HCT116 (cell line): ENCODE measurements around the gene PRKG1. TPM values are rescaled to one million over a fixed set of nuclear protein-coding genes. Genes with fewer than 3 reads are reported as not detected.

Source experiments
- ATAC-seq: fragments of 200-7000 bp; cut with Tn5 transposase; 2 replicates; pipeline ENCODE4 v1.9.1; 2020; ENCODE audit warnings: mild to moderate bottlenecking, moderate library complexity
- BruUV-seq: library from RNA; stranded (reverse); fragments of 400-500 nt; replicated peaks from 2 replicates; lab custom pipeline; 2021; lab: Mats Ljungman, UMichigan
- CTCF ChIA-PET: fragments of 300-600 bp; sonication (Branson Sonifier 250); formaldehyde crosslinking; loops from one replicate; lab custom pipeline; 2021; ENCODE audit warnings: antibody characterized with exemption; lab: Charles Lee
- POLR2A ChIA-PET: fragments of 300-600, 350-600 bp; sonication (Branson Sonifier 250); formaldehyde crosslinking; loops from one replicate; lab custom pipeline; 2021; ENCODE audit warnings: antibody characterized with exemption; lab: Charles Lee
- RAD21 ChIA-PET, 2 experiments: fragments of 300-600 bp; sonication (Branson Sonifier 250); formaldehyde crosslinking; loops; one replicate each; lab custom pipeline; 2023; ENCODE audit warnings: low total read pairs in 2 of 2; ENCODE audit not compliant: uncharacterized antibody in 2 of 2, unreplicated experiment in 2 of 2, low non-redundant PET in 1 of 2; lab: Charles Lee
- DNase-seq: peaks from one replicate; pipeline ENCODE4 v3.0.0-alpha.2; 2010; ENCODE audit warnings: low read depth, low spot score
- H2AFZ ChIP-seq: fragments of 200-600 bp; shearing (Covaris generic), sonication (generic); 2 replicates; pipeline ENCODE4 v1.6.1; 2017; ENCODE audit warnings: low read depth, mixed run types, mixed read lengths, antibody characterized with exemption, low read length; ENCODE audit not compliant: poor library complexity, severe bottlenecking
- H3K27ac ChIP-seq: 2 replicates; pipeline ENCODE4 v1.5.1; 2012; ENCODE audit warnings: low read depth, low read length
- H3K27me3 ChIP-seq: fragments of 200-600 bp; sonication (generic); 2 replicates; pipeline ENCODE4 v1.6.1; 2016; ENCODE audit warnings: mixed run types, low read length, mixed read lengths; ENCODE audit not compliant: insufficient read depth
- H3K36me3 ChIP-seq, 2 experiments: fragments of 200-500 bp in 1 of 2; fragments of 200-600 bp in 1 of 2; sonication (Bioruptor generic) in 1 of 2; sonication (generic) in 1 of 2; 2 replicates each; pipeline versions ENCODE4 v1.5.1 to v1.6.1; 2014 to 2016; ENCODE audit warnings: low read length in 2 of 2, inconsistent platforms in 1 of 2, mixed read lengths in 1 of 2, mixed run types in 1 of 2; ENCODE audit not compliant: insufficient read depth in 2 of 2, control insufficient read depth in 1 of 2
- H3K4me1 ChIP-seq, 2 experiments: fragments of 200-600 bp in 1 of 2; sonication (generic) in 1 of 2; 2 replicates each; pipeline versions ENCODE4 v1.5.1 to v1.6.1; 2012 to 2017; ENCODE audit warnings: low read length in 2 of 2, inconsistent platforms in 1 of 2, mild to moderate bottlenecking in 1 of 2, mixed read lengths in 1 of 2, mixed run types in 1 of 2, moderate library complexity in 1 of 2; ENCODE audit not compliant: insufficient read depth in 2 of 2, control insufficient read depth in 1 of 2
- H3K4me2 ChIP-seq: fragments of 200-600 bp; sonication (generic); 2 replicates; pipeline ENCODE4 v1.6.1; 2017; ENCODE audit warnings: mixed run types, low read length, mixed read lengths
- H3K4me3 ChIP-seq, 2 experiments: fragments of 200-600 bp in 1 of 2; sonication (generic) in 1 of 2; replicated peaks in 1 of 2; 2 replicates each; pipeline ENCODE4 v1.5.1; 2011 to 2016; ENCODE audit warnings: low read length in 2 of 2, control low read depth in 1 of 2, low read depth in 1 of 2, mild to moderate bottlenecking in 1 of 2, mixed read lengths in 1 of 2, mixed run types in 1 of 2
- H3K79me2 ChIP-seq: fragments of 200-600 bp; sonication (generic); 2 replicates; pipeline ENCODE4 v1.6.1; 2017; ENCODE audit warnings: mild to moderate bottlenecking, mixed run types, low read length, moderate library complexity, mixed read lengths; ENCODE audit not compliant: insufficient read depth
- H3K9ac ChIP-seq: fragments of 200-600 bp; sonication (generic); 2 replicates; pipeline ENCODE4 v1.6.1; 2016; ENCODE audit warnings: low read length, mixed read lengths
- H3K9me2 ChIP-seq: fragments of 200-600 bp; sonication (generic), shearing (Covaris generic); 2 replicates; pipeline ENCODE4 v1.6.1; 2017; ENCODE audit warnings: mixed run types, mild to moderate bottlenecking, moderate library complexity; ENCODE audit not compliant: insufficient read depth
- H3K9me3 ChIP-seq, 2 experiments: fragments of 200-500 bp in 1 of 2; fragments of 200-600 bp in 1 of 2; sonication (Bioruptor generic) in 1 of 2; sonication (generic) in 1 of 2; 2 replicates each; pipeline ENCODE4 v1.6.1; 2014 to 2017; ENCODE audit warnings: low read length in 2 of 2, mixed read lengths in 2 of 2, inconsistent platforms in 1 of 2, low read depth in 1 of 2, mild to moderate bottlenecking in 1 of 2, mixed run types in 1 of 2, moderate library complexity in 1 of 2; ENCODE audit not compliant: control insufficient read depth in 1 of 2, insufficient read depth in 1 of 2
- H4K20me1 ChIP-seq: fragments of 200-600 bp; sonication (generic), shearing (Covaris generic); 2 replicates; pipeline ENCODE4 v1.6.1; 2017; ENCODE audit warnings: mixed run types, mild to moderate bottlenecking, moderate library complexity; ENCODE audit not compliant: insufficient read depth
- CBX3 ChIP-seq: IDR thresholded peaks from 2 replicates; pipeline ENCODE4 v1.6.1; 2012; ENCODE audit warnings: low read depth
- CEBPB ChIP-seq: IDR thresholded peaks from 2 replicates; pipeline ENCODE4 v1.6.1; 2012; ENCODE audit warnings: low read depth
- EGR1 ChIP-seq: IDR thresholded peaks from 2 replicates; pipeline ENCODE4 v1.6.1; 2012; ENCODE audit warnings: low read depth
- EZH2phosphoT487 ChIP-seq: fragments of 200-600 bp; IDR thresholded peaks from 2 replicates; pipeline ENCODE4 v1.6.1; 2018; ENCODE audit warnings: antibody characterized with exemption, borderline replicate concordance
- FOSL1 ChIP-seq: IDR thresholded peaks from 2 replicates; pipeline ENCODE4 v1.6.1; 2012; ENCODE audit warnings: low read depth
- JUND ChIP-seq: IDR thresholded peaks from 2 replicates; pipeline ENCODE4 v1.6.1; 2012
- POLR2A ChIP-seq: IDR thresholded peaks from 2 replicates; pipeline ENCODE4 v1.7.0; 2011; ENCODE audit warnings: borderline replicate concordance; ENCODE audit not compliant: insufficient read depth, insufficient read length; ENCODE audit errors: extremely low read depth
- POLR2AphosphoS5 ChIP-seq: IDR thresholded peaks from 2 replicates; pipeline ENCODE4 v1.6.1; 2011; ENCODE audit warnings: mild to moderate bottlenecking, low read depth, low read length, moderate library complexity
- RAD21 ChIP-seq: IDR thresholded peaks from 2 replicates; pipeline ENCODE4 v1.6.1; 2012; ENCODE audit warnings: low read depth, mild to moderate bottlenecking
- SIN3A ChIP-seq: IDR thresholded peaks from 2 replicates; pipeline ENCODE4 v1.6.1; 2012; ENCODE audit warnings: low read depth
- SP1 ChIP-seq: IDR thresholded peaks from 2 replicates; pipeline ENCODE4 v1.6.1; 2012; ENCODE audit warnings: low read depth
- SRF ChIP-seq: IDR thresholded peaks from 2 replicates; pipeline ENCODE4 v1.6.1; 2012; ENCODE audit warnings: low read depth
- TCF7L2 ChIP-seq: IDR thresholded peaks from 2 replicates; pipeline ENCODE4 v1.7.0; 2011; ENCODE audit warnings: borderline replicate concordance, inconsistent platforms; ENCODE audit not compliant: insufficient read depth, insufficient read length; ENCODE audit errors: extremely low read depth
- YY1 ChIP-seq: IDR thresholded peaks from 2 replicates; pipeline ENCODE4 v1.6.1; 2011; ENCODE audit warnings: low read length, low read depth, moderate library complexity, mild to moderate bottlenecking; ENCODE audit not compliant: insufficient replicate concordance; ENCODE audit errors: extremely low read depth
- ZFX ChIP-seq: fragments of 450-650 bp; IDR thresholded peaks from 2 replicates; pipeline ENCODE4 v1.6.1; 2017
- ZNF274 ChIP-seq: fragments of 200-500 bp; sonication (Bioruptor generic); IDR thresholded peaks from 2 replicates; pipeline ENCODE4 v1.6.1; 2014; ENCODE audit warnings: mild to moderate bottlenecking, low read depth, low read length, inconsistent platforms
- intact Hi-C: fragments of 100-400 bp; cut with micrococcal nuclease; formaldehyde crosslinking; loops from 2 replicates; pipeline ENCODE4 v1.10.0; 2022
- total RNA-seq: library from RNA; stranded (reverse); gene quantifications from one replicate; pipeline ENCODE4 v1.2.1, GENCODE V29; 2021; ENCODE audit not compliant: unreplicated experiment
- TF ChIP-seq, protein P1 (sequence below): IDR thresholded peaks from 2 replicates; pipeline ENCODE4 v1.6.1; 2011; ENCODE audit warnings: mild to moderate bottlenecking, low read length, moderate library complexity; ENCODE audit not compliant: insufficient replicate concordance; ENCODE audit errors: extremely low read depth
- TF ChIP-seq, protein P2 (sequence below), 3 experiments: fragments of 200-600 bp in 1 of 3; sonication (generic) in 1 of 3; IDR thresholded peaks in 2 of 3; conservative IDR thresholded peaks in 1 of 3; 2 replicates each; pipeline ENCODE4 v1.5.1; 2012 to 2017; ENCODE audit warnings: low read depth in 2 of 3, low read length in 2 of 3, antibody characterized with exemption in 1 of 3, borderline replicate concordance in 1 of 3, control low read depth in 1 of 3, mild to moderate bottlenecking in 1 of 3, mixed read lengths in 1 of 3, mixed run types in 1 of 3, moderate library complexity in 1 of 3; ENCODE audit not compliant: insufficient read depth in 1 of 3
- TF ChIP-seq, protein P3 (sequence below): IDR thresholded peaks from 2 replicates; pipeline ENCODE4 v1.6.1; 2012

Gene PRKG1
- total RNA-seq, 1 experiment from 2014 or later: 1.4 TPM

DNA sequence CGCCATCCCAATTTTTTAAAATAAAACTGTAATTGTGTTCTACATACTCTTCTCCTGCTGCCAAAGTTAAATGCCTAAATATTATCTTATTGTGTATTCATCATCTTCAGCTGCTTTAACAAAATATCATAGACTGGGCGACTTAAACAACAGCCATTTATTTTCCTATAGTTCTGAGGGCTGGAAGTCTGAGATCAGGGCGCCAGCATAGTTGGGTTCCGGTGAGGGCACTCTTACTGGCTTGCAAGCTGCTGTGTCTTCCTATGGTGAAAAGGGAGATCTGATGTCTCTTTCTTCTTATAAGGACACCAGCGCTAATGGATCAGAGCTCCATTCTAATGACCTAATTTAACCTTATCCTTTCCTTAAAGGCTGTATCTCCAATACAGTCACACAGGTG lies 594.8 kb downstream of the PRKG1 start:
- RAD21 ChIA-PET: no interaction called here
- no peak overlapping the region for H3K4me2 ChIP-seq
- no peaks in the 10 kb centered on the region for H3K27me3 ChIP-seq
- no peak for DNase-seq
- no TSS peak for BruUV-seq
- H3K9ac ChIP-seq: no peak overlapping the region
- H3K9me2 ChIP-seq: no peaks in the 10 kb centered on the region
- no peak overlapping the region for H2AFZ ChIP-seq
- no peaks in the 10 kb centered on the region for H4K20me1 ChIP-seq
- no peak overlapping the region for H3K4me3 ChIP-seq
- intact Hi-C loops: no loop called here
- POLR2A ChIA-PET: no interaction called here
- H3K79me2 ChIP-seq: no peaks in the 10 kb centered on the region
- no peaks in the 10 kb centered on the region for H3K4me1 ChIP-seq
- no peaks in the 10 kb centered on the region for H3K36me3 ChIP-seq
- CTCF ChIA-PET: no interaction called here
- no peak for ATAC-seq
- no peak for TF ChIP-seq CEBPB
- no peak for TF ChIP-seq EGR1
- TF ChIP-seq, protein P1, sequence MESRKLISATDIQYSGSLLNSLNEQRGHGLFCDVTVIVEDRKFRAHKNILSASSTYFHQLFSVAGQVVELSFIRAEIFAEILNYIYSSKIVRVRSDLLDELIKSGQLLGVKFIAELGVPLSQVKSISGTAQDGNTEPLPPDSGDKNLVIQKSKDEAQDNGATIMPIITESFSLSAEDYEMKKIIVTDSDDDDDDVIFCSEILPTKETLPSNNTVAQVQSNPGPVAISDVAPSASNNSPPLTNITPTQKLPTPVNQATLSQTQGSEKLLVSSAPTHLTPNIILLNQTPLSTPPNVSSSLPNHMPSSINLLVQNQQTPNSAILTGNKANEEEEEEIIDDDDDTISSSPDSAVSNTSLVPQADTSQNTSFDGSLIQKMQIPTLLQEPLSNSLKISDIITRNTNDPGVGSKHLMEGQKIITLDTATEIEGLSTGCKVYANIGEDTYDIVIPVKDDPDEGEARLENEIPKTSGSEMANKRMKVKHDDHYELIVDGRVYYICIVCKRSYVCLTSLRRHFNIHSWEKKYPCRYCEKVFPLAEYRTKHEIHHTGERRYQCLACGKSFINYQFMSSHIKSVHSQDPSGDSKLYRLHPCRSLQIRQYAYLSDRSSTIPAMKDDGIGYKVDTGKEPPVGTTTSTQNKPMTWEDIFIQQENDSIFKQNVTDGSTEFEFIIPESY: no peak
- TF ChIP-seq SP1: no peak
- no peak for TF ChIP-seq ZFX
- no peak for TF ChIP-seq EZH2phosphoT487
- TF ChIP-seq POLR2AphosphoS5: no peak
- TF ChIP-seq, protein P2, sequence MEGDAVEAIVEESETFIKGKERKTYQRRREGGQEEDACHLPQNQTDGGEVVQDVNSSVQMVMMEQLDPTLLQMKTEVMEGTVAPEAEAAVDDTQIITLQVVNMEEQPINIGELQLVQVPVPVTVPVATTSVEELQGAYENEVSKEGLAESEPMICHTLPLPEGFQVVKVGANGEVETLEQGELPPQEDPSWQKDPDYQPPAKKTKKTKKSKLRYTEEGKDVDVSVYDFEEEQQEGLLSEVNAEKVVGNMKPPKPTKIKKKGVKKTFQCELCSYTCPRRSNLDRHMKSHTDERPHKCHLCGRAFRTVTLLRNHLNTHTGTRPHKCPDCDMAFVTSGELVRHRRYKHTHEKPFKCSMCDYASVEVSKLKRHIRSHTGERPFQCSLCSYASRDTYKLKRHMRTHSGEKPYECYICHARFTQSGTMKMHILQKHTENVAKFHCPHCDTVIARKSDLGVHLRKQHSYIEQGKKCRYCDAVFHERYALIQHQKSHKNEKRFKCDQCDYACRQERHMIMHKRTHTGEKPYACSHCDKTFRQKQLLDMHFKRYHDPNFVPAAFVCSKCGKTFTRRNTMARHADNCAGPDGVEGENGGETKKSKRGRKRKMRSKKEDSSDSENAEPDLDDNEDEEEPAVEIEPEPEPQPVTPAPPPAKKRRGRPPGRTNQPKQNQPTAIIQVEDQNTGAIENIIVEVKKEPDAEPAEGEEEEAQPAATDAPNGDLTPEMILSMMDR (IDR thresholded peaks at IDR 0.05 in 2 of 3, conservative IDR thresholded peaks at IDR 0.05 in 1 of 3; ENCODE audit: borderline replicate concordance in 1 of 3, insufficient read depth in 1 of 3, low read depth in 2 of 3, low read length in 2 of 3): no peak
- TF ChIP-seq YY1: no peak
- TF ChIP-seq SRF: no peak
- no peak for TF ChIP-seq SIN3A
- no peak for TF ChIP-seq FOSL1
- TF ChIP-seq CBX3: no peak
- no peak for TF ChIP-seq ZNF274
- TF ChIP-seq RAD21: no peak
- no peak for TF ChIP-seq JUND
- no peak for TF ChIP-seq TCF7L2
- no peak for TF ChIP-seq POLR2A
- TF ChIP-seq, protein P3, sequence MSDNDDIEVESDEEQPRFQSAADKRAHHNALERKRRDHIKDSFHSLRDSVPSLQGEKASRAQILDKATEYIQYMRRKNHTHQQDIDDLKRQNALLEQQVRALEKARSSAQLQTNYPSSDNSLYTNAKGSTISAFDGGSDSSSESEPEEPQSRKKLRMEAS: no peak
- no peaks in the 10 kb centered on the region for H3K9me3 ChIP-seq
- H3K27ac ChIP-seq: no peak overlapping the region
